Esophagus (tissue), 2 donors: ENCODE results near the gene CTTNBP2NL. TPM values are rescaled to one million over a fixed set of nuclear protein-coding genes. Genes with fewer than 3 reads are reported as not detected.
"Not testable (repeated sequence)": the region's sequence is repeated elsewhere in the genome, so short reads cannot be mapped to it uniquely, and the experiment has no call there.

Experiments used
- H3K27ac ChIP-seq, 2 donors: one replicate each; pipeline ENCODE4 v1.5.1; 2013; ENCODE audit warnings: low read depth in 2 of 2, mild to moderate bottlenecking in 2 of 2, inconsistent platforms in 1 of 2, low read length in 1 of 2, moderate library complexity in 1 of 2
- H3K27me3 ChIP-seq, 2 donors: one replicate each; pipeline ENCODE4 v1.6.1; 2013; ENCODE audit warnings: low read length in 2 of 2, control low read depth in 1 of 2, mild to moderate bottlenecking in 1 of 2; ENCODE audit not compliant: insufficient read depth in 2 of 2, control insufficient read depth in 1 of 2
- H3K36me3 ChIP-seq, 2 donors: one replicate each; pipeline ENCODE4 v1.6.1; 2013; ENCODE audit warnings: low read length in 1 of 2; ENCODE audit not compliant: control insufficient read depth in 2 of 2, insufficient read depth in 2 of 2
- H3K4me1 ChIP-seq, 2 donors: one replicate each; pipeline ENCODE4 v1.6.1; 2013; ENCODE audit warnings: low read length in 1 of 2; ENCODE audit not compliant: control insufficient read depth in 2 of 2, insufficient read depth in 2 of 2
- H3K4me3 ChIP-seq, 2 donors: one replicate each; pipeline ENCODE4 v1.5.1; 2013; ENCODE audit warnings: low read length in 2 of 2, mild to moderate bottlenecking in 2 of 2, low read depth in 1 of 2, moderate library complexity in 1 of 2
- H3K9me3 ChIP-seq, 2 donors: one replicate each; pipeline ENCODE4 v1.6.1; 2013; ENCODE audit warnings: mild to moderate bottlenecking in 2 of 2, low read depth in 1 of 2, low read length in 1 of 2, moderate library complexity in 1 of 2; ENCODE audit not compliant: control insufficient read depth in 2 of 2, insufficient read depth in 1 of 2
- WGBS, 2 donors: extraction: QIAGEN DNeasy Blood & Tissue Kit; methylation state at CpG; one replicate each; pipeline ENCODE4 v1.1.7; 2013; 5-methylcytosine and 5-hydroxymethylcytosine counted together
- polyA plus RNA-seq, 2 donors: library from polyadenylated mRNA; stranded (reverse); fragments of 200-250 nt; gene quantifications; one replicate each; pipeline ENCODE4 v1.2.3, GENCODE V29; 2013
- donor health status: healthy with polysubstance abuse.
- donor health status: Bipolar disorder and iron deficiency.

CTTNBP2NL gene
- polyA plus RNA-seq, 2 donors = 9.4 to 14.0 TPM

DNA sequence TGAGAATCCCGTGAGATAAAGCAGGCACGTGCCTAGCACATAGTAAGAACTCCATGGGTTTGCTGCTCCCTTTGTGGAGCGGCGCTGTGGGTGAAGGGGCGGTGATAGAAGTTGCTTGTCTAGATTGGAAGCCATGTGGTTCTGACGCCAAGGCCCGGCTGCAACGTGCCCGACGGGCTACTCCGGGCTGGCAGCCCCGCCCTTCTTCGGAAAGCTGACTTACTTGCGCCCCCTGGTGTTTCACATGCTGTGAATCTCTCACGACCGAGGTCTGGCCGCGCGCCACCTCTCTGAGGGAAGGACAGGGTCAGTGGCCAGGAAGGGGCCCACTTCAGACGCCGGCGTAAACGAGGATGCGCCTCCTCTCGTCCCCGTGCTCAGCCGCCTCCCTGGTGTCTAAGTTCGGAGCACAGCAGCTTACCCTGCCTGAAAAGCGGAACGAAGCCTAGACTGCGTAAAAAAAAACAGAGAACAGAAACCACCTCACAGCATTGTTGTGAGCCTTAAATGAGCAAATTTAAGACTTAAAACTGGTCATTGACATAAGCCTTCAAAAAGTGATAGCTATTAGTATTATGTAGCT, 70.2 kb downstream of the CTTNBP2NL start:
- Histone ChIP-seq H3K9me3 (no peaks in the 10 kb centered on the region), H3K27me3 (no peaks in the 10 kb centered on the region), H3K4me1 (peaks cover 0 to 12% of the 10 kb centered on the region in 2 donors), H3K4me3 (peak overlapping the region; percentile 47 to 62), H3K27ac (peak overlapping the region; percentile 96 to 97), H3K36me3 (no peaks in the 10 kb centered on the region)
- 1% methylated on average over 31 of the region's 31 CpGs for WGBS, 2 donors

DNA sequence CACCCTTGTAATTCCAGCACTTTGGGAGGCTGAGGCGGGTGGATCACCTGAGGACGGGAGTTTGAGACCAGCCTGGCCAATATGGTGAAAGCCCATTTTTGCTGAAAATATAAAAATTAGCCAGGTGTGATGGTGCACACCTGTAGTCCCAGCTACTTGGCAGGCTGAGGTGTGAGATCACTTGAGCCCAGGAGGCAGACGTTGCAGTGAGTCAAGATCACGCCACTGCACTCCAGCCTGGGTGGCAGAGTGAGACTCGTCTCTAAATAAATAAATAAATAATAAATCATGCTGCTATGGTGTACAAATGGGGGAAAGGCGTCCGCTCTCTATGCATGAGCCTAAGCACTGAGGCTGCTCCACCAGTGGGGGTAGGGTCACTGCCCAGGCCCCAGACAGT, 74.3 kb downstream of the CTTNBP2NL start:
- H3K27me3 ChIP-seq, H3K36me3 ChIP-seq, H3K9me3 ChIP-seq, H3K4me3 ChIP-seq, H3K27ac ChIP-seq, H3K4me1 ChIP-seq: not testable (repeated sequence)
- WGBS, 2 donors = 73 to 78% methylated on average over 7 of the region's 7 CpGs

DNA sequence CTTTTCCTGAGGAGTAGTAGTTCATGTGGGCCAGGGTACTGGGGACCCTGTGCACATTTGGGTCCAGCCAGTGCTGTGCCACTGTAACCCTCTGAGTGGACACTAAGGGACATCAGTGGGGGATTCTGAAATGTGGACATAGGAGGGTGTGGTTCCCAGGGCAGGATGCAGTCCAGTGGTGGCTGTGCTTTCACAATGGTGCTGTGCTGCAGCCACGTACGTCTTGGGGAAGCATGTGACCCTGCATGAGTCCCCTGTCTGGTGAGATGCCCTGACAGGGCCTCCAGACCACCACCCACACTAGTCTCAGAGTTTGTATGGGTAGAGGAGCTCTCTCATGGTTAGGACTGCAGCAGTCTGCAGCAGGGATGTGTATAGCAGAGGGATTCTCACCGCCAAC, 75.0 kb downstream of the CTTNBP2NL start:
- Histone ChIP-seq H3K36me3 (no peaks in the 10 kb centered on the region), H3K4me3 (no peak overlapping the region), H3K27me3 (no peaks in the 10 kb centered on the region), H3K9me3 (no peaks in the 10 kb centered on the region), H3K4me1 (no peaks in the 10 kb centered on the region), H3K27ac (no peak overlapping the region)
- WGBS, 2 donors = 75 to 91% methylated on average over 3 of the region's 3 CpGs

DNA sequence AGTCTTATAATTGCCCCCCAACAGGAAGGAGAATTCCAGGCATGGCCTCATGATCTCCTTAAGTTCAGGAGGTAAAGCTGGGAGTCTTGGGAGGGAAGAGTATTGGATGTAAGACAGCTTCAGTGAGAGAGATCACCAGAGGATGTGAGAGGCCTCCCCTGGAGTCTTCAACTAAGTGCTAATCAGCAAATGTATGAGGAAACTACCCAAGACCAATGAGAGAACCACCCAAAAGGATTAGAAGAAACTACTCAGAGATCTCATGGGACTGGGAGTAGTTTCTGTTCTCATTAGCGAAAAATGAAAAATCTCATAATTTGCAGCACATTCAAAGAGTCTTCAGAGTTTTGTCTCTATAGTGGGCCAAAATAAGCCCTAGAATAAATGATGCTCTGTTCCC, 76.1 kb downstream of the CTTNBP2NL start:
- Histone ChIP-seq H3K27me3 (no peaks in the 10 kb centered on the region), H3K27ac (no peak overlapping the region), H3K9me3 (peaks cover 3 to 5% of the 10 kb centered on the region in 2 donors), H3K36me3 (no peaks in the 10 kb centered on the region), H3K4me1 (no peaks in the 10 kb centered on the region), H3K4me3 (no peak overlapping the region)
- 96 to 98% methylated on average over 1 of the region's 1 CpG for WGBS, 2 donors

DNA sequence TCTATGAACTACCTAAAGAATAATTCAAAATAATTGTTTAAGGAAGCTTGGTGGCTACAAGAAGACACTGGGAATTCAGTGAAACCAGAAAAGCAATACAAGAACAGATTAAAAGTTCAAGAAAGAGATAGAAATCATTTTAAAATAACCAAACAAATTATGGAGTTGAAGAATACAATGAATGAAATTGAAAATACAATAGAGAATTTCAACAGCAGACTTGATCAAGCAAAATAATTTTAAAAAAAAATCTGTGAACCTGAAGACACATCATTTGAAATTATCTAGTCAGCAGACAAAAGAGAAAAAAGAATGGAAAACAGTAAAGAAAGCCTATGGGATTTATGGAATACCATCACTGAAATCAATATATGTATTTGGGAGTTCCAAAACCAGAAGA, 81.5 kb downstream of the CTTNBP2NL start:
- Histone ChIP-seq H3K27ac (no peak overlapping the region), H3K36me3 (no peaks in the 10 kb centered on the region), H3K4me3 (no peak overlapping the region), H3K4me1 (no peaks in the 10 kb centered on the region), H3K27me3 (no peaks in the 10 kb centered on the region), H3K9me3 (peaks cover 4 to 9% of the 10 kb centered on the region in 2 donors)

DNA sequence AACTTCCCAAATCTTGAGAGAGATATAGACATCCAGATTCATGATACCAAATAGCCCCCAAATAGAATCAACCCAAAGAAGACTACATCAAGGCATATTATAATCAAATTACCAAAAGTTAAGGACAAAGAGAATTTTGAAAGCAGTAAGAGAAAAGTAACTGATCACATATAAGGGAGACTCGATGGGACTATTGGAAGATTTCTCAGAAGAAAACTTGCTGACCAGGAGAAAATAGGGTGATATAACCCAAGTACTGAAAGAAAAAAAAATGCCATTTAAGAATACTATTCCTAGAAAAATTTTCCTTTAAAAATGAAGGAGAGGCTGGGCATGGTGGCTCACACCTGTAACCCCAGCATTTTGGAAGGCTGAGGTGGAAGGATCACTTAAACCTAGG, 82.3 kb downstream of the CTTNBP2NL start:
- H3K36me3 ChIP-seq = no peaks in the 10 kb centered on the region
- no peaks in the 10 kb centered on the region for H3K27me3 ChIP-seq
- no peaks in the 10 kb centered on the region for H3K4me1 ChIP-seq
- peaks cover 4 to 9% of the 10 kb centered on the region in 2 donors for H3K9me3 ChIP-seq
- H3K27ac ChIP-seq = no peak overlapping the region
- WGBS, 2 donors = 98% methylated on average over 1 of the region's 1 CpG
- no peak overlapping the region for H3K4me3 ChIP-seq

DNA sequence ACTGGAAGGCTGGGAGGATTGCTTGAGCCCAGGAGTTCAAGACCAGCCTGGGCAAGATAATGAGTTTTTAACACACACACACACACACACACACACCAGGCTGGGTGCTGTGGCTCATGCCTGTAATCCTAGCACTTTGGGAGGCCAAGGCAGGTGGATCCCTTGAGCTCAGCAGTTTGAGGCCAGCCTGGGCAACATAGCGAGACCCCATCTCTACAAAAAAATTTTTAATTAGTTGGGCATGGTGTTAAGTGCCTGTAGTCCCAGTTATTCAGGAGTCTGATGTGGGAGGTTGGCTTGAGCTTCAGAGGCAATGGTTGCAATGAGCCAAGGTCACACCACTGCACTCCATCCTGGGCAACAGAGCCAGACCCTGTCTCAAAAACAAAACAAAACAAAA, 90.0 kb downstream of the CTTNBP2NL start:
- H3K4me1 ChIP-seq, H3K27ac ChIP-seq, H3K9me3 ChIP-seq, H3K4me3 ChIP-seq, H3K27me3 ChIP-seq, H3K36me3 ChIP-seq: not testable (repeated sequence)
- WGBS, 2 donors = 94 to 96% methylated on average over 1 of the region's 1 CpG

DNA sequence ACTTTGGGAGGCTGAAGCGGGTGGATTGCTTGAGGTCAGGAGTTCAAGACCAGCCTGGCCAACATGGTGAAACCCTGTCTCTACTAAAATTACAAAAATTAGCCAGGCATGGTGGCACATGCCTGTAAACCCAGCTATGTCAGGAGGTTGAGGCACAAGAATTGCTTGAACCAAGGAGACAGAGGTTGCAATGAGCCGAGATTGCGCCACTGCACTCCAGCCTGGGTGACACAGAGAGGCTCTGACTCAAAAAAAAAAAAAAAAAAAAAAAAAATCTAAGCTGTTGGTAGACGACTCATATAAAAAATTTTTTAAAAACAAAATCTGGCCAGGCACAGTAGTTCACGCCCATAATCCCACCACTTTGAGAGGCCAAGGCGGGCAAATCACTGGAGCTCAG, 91.7 kb downstream of the CTTNBP2NL start:
- H3K27me3 ChIP-seq, H3K27ac ChIP-seq, H3K4me1 ChIP-seq, H3K9me3 ChIP-seq, H3K36me3 ChIP-seq, H3K4me3 ChIP-seq: not testable (repeated sequence)
- WGBS, 2 donors = 81 to 88% methylated on average over 6 of the region's 6 CpGs

DNA sequence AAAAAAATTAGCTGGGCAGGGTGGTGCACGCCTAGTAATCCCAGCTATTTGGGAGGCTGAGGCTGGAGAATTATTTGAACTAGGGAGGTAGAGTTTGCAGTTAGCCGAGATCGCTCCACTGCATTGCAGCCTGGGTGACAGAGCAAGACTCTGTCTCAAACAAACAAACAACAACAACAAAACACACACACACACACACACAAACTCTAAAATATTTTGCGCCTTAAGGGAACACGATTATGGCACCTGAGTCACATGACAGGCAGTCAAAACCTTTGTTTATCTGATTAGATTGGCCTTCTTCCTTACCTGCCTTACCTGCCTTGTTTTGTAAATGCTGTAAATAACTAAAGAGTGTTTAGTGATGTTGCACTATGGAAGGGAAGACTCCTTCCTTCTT, 92.1 kb downstream of the CTTNBP2NL start:
- WGBS, 2 donors = 91 to 97% methylated on average over 5 of the region's 5 CpGs
- no peaks in the 10 kb centered on the region for H3K27me3 ChIP-seq
- H3K9me3 ChIP-seq = no peaks in the 10 kb centered on the region
- no peak overlapping the region for H3K4me3 ChIP-seq
- H3K36me3 ChIP-seq = no peaks in the 10 kb centered on the region
- H3K4me1 ChIP-seq = no peaks in the 10 kb centered on the region
- H3K27ac ChIP-seq = no peak overlapping the region

DNA sequence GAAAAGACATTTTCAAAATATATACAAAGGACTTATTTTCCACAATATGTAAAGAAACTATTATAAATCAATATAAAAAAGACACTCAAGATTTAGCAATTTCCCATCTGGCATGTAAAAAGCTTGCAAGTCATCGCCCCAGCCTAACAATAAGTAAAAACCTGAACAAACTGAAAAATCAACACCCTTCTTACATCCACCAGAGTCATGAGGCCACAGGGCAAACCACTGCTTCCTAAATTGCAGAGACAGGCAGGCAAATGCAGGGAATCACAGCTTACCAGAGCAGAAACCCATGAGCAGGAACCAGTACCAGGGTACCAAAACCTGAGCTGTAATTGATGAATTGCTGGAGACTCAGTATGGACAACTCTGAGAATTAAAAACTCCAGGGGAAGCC, 96.1 kb downstream of the CTTNBP2NL start:
- no peak overlapping the region for H3K4me3 ChIP-seq
- H3K4me1 ChIP-seq = no peaks in the 10 kb centered on the region
- H3K27ac ChIP-seq = no peak overlapping the region
- WGBS, 2 donors = 79 to 86% methylated on average over 1 of the region's 1 CpG
- H3K27me3 ChIP-seq = no peaks in the 10 kb centered on the region
- no peaks in the 10 kb centered on the region for H3K9me3 ChIP-seq
- no peaks in the 10 kb centered on the region for H3K36me3 ChIP-seq
